K562 (cell line): ENCODE measurements around the gene SMG7. TPM values are rescaled to one million over a fixed set of nuclear protein-coding genes. Genes with fewer than 3 reads are reported as not detected.
A peak's percentile ranks its signal among the peaks of the same experiment; 100 is the strongest.

Experiments used
- ATAC-seq: fragments of 200-7000 bp; cut with Tn5 transposase; 3 replicates; pipeline ENCODE4 v1.9.1; 2020; ENCODE audit warnings: moderate library complexity
- BruUV-seq: library from RNA; stranded (reverse); fragments of 400-500 nt; replicated peaks from 2 replicates; lab custom pipeline; 2021; lab: Mats Ljungman, UMichigan
- CTCF ChIA-PET: fragments of 300-600 bp; formaldehyde crosslinking; extraction: SDS; loops from one replicate; lab custom pipeline; 2021; ENCODE audit warnings: low intra/inter-chr PET ratio; lab: Yijun Ruan, JAX
- POLR2A ChIA-PET: fragments of 300-600, 350-650 bp; sonication (Branson Sonifier 250); formaldehyde crosslinking; extraction: SDS; loops from one replicate; lab custom pipeline; 2021; ENCODE audit warnings: antibody characterized with exemption, inconsistent platforms; lab: Yijun Ruan, JAX
- DNase-seq, 4 experiments: peaks; one replicate each; pipeline versions ENCODE4 v3.0.0 to v3.0.0-alpha.2; 2011 to 2018; ENCODE audit warnings: low spot score in 3 of 4, mixed read lengths in 3 of 4; ENCODE audit errors: extremely low read depth in 1 of 4
- FAIRE-seq: peaks from 2 replicates; lab custom pipeline; 2011; peaks lifted over from hg19 to GRCh38; lab: Jason Lieb, UNC
- H2AFZ ChIP-seq: 2 replicates; pipeline ENCODE4 v1.6.0; 2011; ENCODE audit warnings: low read depth, low read length, control low read depth, inconsistent platforms
- H3K27ac ChIP-seq: fragments of 200-600 bp; 3 replicates; pipeline ENCODE4 v1.8.0; 2011; ENCODE audit warnings: low read depth, mild to moderate bottlenecking, control low read depth, inconsistent platforms, low read length, moderate library complexity, mixed read lengths; ENCODE audit errors: extremely low read depth
- H3K27me3 ChIP-seq, 2 experiments: fragments of 300-600 bp in 1 of 2; 2 replicates in 1 of 2; 3 replicates in 1 of 2; pipeline versions ENCODE4 v1.6.0 to v1.8.0; 2011; ENCODE audit warnings: inconsistent platforms in 2 of 2, low read length in 2 of 2, mild to moderate bottlenecking in 1 of 2, mixed read lengths in 1 of 2, moderate library complexity in 1 of 2; ENCODE audit not compliant: control insufficient read depth in 2 of 2, insufficient read depth in 2 of 2
- H3K36me3 ChIP-seq: fragments of 300-600 bp; 3 replicates; pipeline ENCODE4 v1.8.0; 2011; ENCODE audit warnings: mild to moderate bottlenecking, low read length, inconsistent platforms; ENCODE audit not compliant: control insufficient read depth, insufficient read depth
- H3K4me1 ChIP-seq, 2 experiments: fragments of 200-600 bp in 1 of 2; replicated peaks in 1 of 2; 2 replicates in 1 of 2; 3 replicates in 1 of 2; pipeline versions ENCODE4 v1.5.1 to v1.8.0; 2011; ENCODE audit warnings: inconsistent platforms in 2 of 2, low read length in 2 of 2, mild to moderate bottlenecking in 1 of 2, mixed read lengths in 1 of 2, moderate library complexity in 1 of 2; ENCODE audit not compliant: control insufficient read depth in 2 of 2, insufficient read depth in 2 of 2
- H3K4me2 ChIP-seq: 2 replicates; pipeline ENCODE4 v1.6.1; 2011; ENCODE audit warnings: low read length, control low read depth, inconsistent platforms, mixed read lengths; ENCODE audit not compliant: insufficient read depth
- H3K4me3 ChIP-seq: fragments of 200-600 bp; sonication (generic), shearing (Covaris generic); 2 replicates; pipeline ENCODE4 v1.5.1; 2016; ENCODE audit warnings: control low read depth, inconsistent platforms
- H3K79me2 ChIP-seq: fragments of 200-600 bp; 3 replicates; pipeline ENCODE4 v1.8.0; 2011; ENCODE audit warnings: low read length, inconsistent platforms; ENCODE audit not compliant: control insufficient read depth, insufficient read depth
- H3K9ac ChIP-seq, 2 experiments: 2 replicates each; pipeline versions ENCODE4 v1.6.0 to v1.6.1; 2011; ENCODE audit warnings: low read depth in 2 of 2, low read length in 2 of 2, control low read depth in 1 of 2, inconsistent platforms in 1 of 2, mild to moderate bottlenecking in 1 of 2, mixed read lengths in 1 of 2; ENCODE audit not compliant: insufficient read depth in 1 of 2
- H3K9me1 ChIP-seq: one replicate; pipeline ENCODE4 v1.6.0; 2011; ENCODE audit warnings: inconsistent platforms, mild to moderate bottlenecking, low read length, moderate library complexity; ENCODE audit not compliant: control insufficient read depth, insufficient read depth
- H3K9me3 ChIP-seq: replicated peaks from 2 replicates; pipeline ENCODE4 v1.5.1; 2011; ENCODE audit warnings: low read depth, low read length, inconsistent platforms; ENCODE audit not compliant: control insufficient read depth, insufficient read depth
- H4K20me1 ChIP-seq: replicated peaks from 2 replicates; pipeline ENCODE4 v1.6.1; 2011; ENCODE audit warnings: low read length, inconsistent platforms, mixed read lengths; ENCODE audit not compliant: control insufficient read depth, insufficient read depth
- CEBPB ChIP-seq: fragments of 450-650 bp; IDR thresholded peaks from 2 replicates; pipeline ENCODE4 v1.6.1; 2016; ENCODE audit warnings: missing genetic modification characterization, missing compliant biosample characterization
- CEBPG ChIP-seq, 3 experiments: fragments of 200-800 bp in 1 of 3; sonication (Bioruptor generic) in 1 of 3; sonication (generic) in 1 of 3; formaldehyde crosslinking in 1 of 3; IDR thresholded peaks in 2 of 3; conservative IDR thresholded peaks in 1 of 3; 2 replicates each; pipeline versions ENCODE4 v1.6.1 to v1.8.0; 2016 to 2022; ENCODE audit warnings: missing compliant biosample characterization in 2 of 3, missing genetic modification characterization in 2 of 3, mild to moderate bottlenecking in 1 of 3, missing genetic modification reagents in 1 of 3
- KHSRP ChIP-seq: fragments of 450-650 bp; IDR thresholded peaks from 2 replicates; pipeline ENCODE4 v1.6.1; 2017
- NONO ChIP-seq, 2 experiments: fragments of 200-400 bp in 1 of 2; fragments of 450-650 bp in 1 of 2; formaldehyde crosslinking in 1 of 2; IDR thresholded peaks; 2 replicates each; pipeline ENCODE4 v1.6.1; 2017; ENCODE audit warnings: low read depth in 2 of 2, mild to moderate bottlenecking in 2 of 2, moderate library complexity in 2 of 2, low read length in 1 of 2
- RNF2 ChIP-seq: sonication (generic); IDR thresholded peaks from 2 replicates; pipeline ENCODE4 v1.6.1; 2016
- SMAD3 ChIP-seq: fragments of 450-650 bp; formaldehyde crosslinking; conservative IDR thresholded peaks from 2 replicates; pipeline ENCODE4 v1.4.0; 2020; ENCODE audit warnings: mild to moderate bottlenecking
- WGBS: fragments of 100-300 bp; shearing (Covaris generic); methylation state at CpG from one replicate; pipeline ENCODE4 v1.1.6; 2016; ENCODE audit warnings: low coverage, mixed read lengths; ENCODE audit not compliant: insufficient coverage; ENCODE audit errors: missing lambda C conversion rate; 5-methylcytosine and 5-hydroxymethylcytosine counted together
- in situ Hi-C: fragments of 300-500 bp; cut with MboI; formaldehyde crosslinking; loops from 4 replicates; pipeline ENCODE4 v1.15.0; 2018; ENCODE audit warnings: inconsistent platforms, mixed read lengths
- intact Hi-C: fragments of 100-400 bp; cut with micrococcal nuclease; formaldehyde crosslinking; loops from 2 replicates; pipeline ENCODE4 v1.14.2; 2022
- polyA plus RNA-seq, 8 experiments: library from polyadenylated mRNA; depleted of rRNA in 4 of 8; stranded (reverse) in 5 of 8; unstranded in 3 of 8; fragments of >200 nt; fragmentation: Nextera tagmentation in 2 of 8; fragmentation: Illumina TruSeq in 1 of 8; extraction: Ambion mirVana in 2 of 8; extraction: Trizol in 1 of 8; gene quantifications; 2 replicates each; pipeline versions ENCODE4 v1.2.1 to v1.2.3, GENCODE V29; 2011 to 2014; ENCODE audit warnings: inconsistent platforms in 1 of 8, missing spikeins in 1 of 8
- total RNA-seq, 7 experiments: library from RNA; depleted of rRNA in 6 of 7; stranded (reverse); fragments of >200 nt in 6 of 7; fragmentation: Illumina TruSeq in 2 of 7; extraction: Trizol in 2 of 7; gene quantifications; 2 replicates each; pipeline versions ENCODE4 v1.2.1 to v1.2.3, GENCODE V29; 2011 to 2021; ENCODE audit warnings: low replicate concordance in 1 of 7
- TF ChIP-seq, protein P1 (sequence below): fragments of 450-650 bp; IDR thresholded peaks from 2 replicates; pipeline ENCODE4 v1.6.1; 2016; ENCODE audit warnings: missing biosample characterization, missing genetic modification characterization
- TF ChIP-seq, protein P2 (sequence below): sonication (generic); formaldehyde crosslinking; IDR thresholded peaks from 2 replicates; pipeline ENCODE4 v1.8.1; 2023; ENCODE audit warnings: missing genetic modification reagents, mild to moderate bottlenecking, borderline replicate concordance

Gene SMG7
- total and polyA plus RNA-seq, 9 of the 15 experiments (the other 6 are each of a cell fraction or from before 2014, with no cell fraction given): 12.4 to 74.6 (median 29.0) TPM

DNA sequence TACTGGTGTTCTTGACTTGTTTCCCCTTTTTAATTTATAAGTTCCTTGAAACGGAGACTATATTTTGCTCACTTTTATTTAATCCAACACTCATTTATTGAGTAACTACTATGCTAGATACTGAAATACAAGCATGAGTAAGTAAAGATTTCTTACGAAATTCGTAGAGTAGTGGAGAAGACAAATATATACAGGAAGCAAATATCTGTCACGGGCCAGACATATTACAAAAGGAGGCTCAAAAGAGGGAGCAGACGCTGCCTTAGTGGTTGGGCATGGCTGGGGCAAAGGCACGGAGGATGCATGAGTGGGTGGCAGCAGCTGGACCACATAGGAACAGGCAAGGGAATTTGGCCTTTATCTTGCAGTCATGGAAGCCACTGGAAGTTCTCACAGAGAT is 111.2 kb downstream of the SMG7 start:
- CTCF ChIA-PET: no interaction called here
- POLR2A ChIA-PET: no interaction called here
- Histone ChIP-seq H3K27me3 (peaks cover 32 to 35% of the 10 kb centered on the region in 2 experiments), H3K79me2 (no peaks in the 10 kb centered on the region), H3K36me3 (no peaks in the 10 kb centered on the region), H3K4me1 (peaks cover 3 to 9% of the 10 kb centered on the region in 2 experiments; a peak in 3 of 5 replicates), H3K9me3 (no peaks in the 10 kb centered on the region), H3K9me1 (no peaks in the 10 kb centered on the region), H4K20me1 (no peaks in the 10 kb centered on the region; the same call in 1 of the 2 replicates), H3K9ac (no peak overlapping the region), H2AFZ (no peak overlapping the region), H3K4me2 (no peak overlapping the region), H3K4me3 (no peak overlapping the region)
- intact Hi-C loops (no loop called here), in situ Hi-C loops (no loop called here)
- no peak for ATAC-seq
- DNase-seq: no peak
- under 1% methylated on average over 6 of the region's 6 CpGs for WGBS
- FAIRE-seq: no peak
- no TSS peak for BruUV-seq
- no peak for TF ChIP-seq SMAD3
- TF ChIP-seq KHSRP: no peak
- TF ChIP-seq, all 486 proteins: peak for 0
- H3K27ac ChIP-seq: no peak overlapping the region

DNA sequence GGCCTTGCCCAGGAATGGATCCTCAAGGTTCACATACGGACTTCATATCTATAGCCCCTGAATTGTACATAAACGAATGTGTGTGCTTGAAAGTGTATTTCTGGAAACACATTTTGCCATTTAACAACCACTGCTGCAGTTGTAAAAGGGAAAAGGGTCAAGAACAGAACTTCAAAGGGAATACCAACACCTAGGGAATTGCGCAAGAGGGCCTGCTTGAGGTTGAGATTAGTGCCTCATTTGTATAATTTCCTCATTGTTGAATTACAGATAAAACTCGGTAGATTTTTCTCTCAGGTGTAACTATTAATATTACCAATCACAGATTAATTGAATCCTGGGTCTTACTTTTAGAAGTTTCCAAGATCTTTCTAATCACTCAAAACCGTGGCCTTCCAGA is 111.8 kb downstream of the SMG7 start:
- peak; percentile 19 for FAIRE-seq
- no peak overlapping the region for H2AFZ ChIP-seq
- TF ChIP-seq, protein P1, sequence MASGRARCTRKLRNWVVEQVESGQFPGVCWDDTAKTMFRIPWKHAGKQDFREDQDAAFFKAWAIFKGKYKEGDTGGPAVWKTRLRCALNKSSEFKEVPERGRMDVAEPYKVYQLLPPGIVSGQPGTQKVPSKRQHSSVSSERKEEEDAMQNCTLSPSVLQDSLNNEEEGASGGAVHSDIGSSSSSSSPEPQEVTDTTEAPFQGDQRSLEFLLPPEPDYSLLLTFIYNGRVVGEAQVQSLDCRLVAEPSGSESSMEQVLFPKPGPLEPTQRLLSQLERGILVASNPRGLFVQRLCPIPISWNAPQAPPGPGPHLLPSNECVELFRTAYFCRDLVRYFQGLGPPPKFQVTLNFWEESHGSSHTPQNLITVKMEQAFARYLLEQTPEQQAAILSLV (tag): peak; percentile 30; the same call in 1 of the 2 replicates
- TF ChIP-seq CEBPG (CRISPR knock-in tag; IDR thresholded peaks at IDR 0.05): peak; percentile 79
- peak; percentile 87 to 98 for TF ChIP-seq CEBPG (tag; conservative IDR thresholded peaks at IDR 0.05 in 1 of 2, IDR thresholded peaks at IDR 0.05 in 1 of 2)
- peak; percentile 98 for TF ChIP-seq CEBPB (tag)
- no peak for TF ChIP-seq NONO (IDR thresholded peaks at IDR 0.05; ENCODE audit: low read depth in 2 of 2, low read length in 1 of 2)
- 0 out of 2 replicates have a peak, but pooled peaks have one; percentile 25 for TF ChIP-seq RNF2
- TF ChIP-seq, protein P2, sequence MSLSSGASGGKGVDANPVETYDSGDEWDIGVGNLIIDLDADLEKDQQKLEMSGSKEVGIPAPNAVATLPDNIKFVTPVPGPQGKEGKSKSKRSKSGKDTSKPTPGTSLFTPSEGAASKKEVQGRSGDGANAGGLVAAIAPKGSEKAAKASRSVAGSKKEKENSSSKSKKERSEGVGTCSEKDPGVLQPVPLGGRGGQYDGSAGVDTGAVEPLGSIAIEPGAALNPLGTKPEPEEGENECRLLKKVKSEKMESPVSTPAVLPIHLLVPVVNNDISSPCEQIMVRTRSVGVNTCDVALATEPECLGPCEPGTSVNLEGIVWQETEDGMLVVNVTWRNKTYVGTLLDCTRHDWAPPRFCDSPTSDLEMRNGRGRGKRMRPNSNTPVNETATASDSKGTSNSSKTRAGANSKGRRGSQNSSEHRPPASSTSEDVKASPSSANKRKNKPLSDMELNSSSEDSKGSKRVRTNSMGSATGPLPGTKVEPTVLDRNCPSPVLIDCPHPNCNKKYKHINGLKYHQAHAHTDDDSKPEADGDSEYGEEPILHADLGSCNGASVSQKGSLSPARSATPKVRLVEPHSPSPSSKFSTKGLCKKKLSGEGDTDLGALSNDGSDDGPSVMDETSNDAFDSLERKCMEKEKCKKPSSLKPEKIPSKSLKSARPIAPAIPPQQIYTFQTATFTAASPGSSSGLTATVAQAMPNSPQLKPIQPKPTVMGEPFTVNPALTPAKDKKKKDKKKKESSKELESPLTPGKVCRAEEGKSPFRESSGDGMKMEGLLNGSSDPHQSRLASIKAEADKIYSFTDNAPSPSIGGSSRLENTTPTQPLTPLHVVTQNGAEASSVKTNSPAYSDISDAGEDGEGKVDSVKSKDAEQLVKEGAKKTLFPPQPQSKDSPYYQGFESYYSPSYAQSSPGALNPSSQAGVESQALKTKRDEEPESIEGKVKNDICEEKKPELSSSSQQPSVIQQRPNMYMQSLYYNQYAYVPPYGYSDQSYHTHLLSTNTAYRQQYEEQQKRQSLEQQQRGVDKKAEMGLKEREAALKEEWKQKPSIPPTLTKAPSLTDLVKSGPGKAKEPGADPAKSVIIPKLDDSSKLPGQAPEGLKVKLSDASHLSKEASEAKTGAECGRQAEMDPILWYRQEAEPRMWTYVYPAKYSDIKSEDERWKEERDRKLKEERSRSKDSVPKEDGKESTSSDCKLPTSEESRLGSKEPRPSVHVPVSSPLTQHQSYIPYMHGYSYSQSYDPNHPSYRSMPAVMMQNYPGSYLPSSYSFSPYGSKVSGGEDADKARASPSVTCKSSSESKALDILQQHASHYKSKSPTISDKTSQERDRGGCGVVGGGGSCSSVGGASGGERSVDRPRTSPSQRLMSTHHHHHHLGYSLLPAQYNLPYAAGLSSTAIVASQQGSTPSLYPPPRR (CRISPR knock-in tag): no peak
- H3K4me3 ChIP-seq: no peak overlapping the region
- H3K9me1 ChIP-seq: no peaks in the 10 kb centered on the region
- CTCF ChIA-PET: no interaction called here
- no peaks in the 10 kb centered on the region for H3K79me2 ChIP-seq
- no peak overlapping the region for H3K9ac ChIP-seq
- POLR2A ChIA-PET: interaction anchor here (0.8 kb wide), 1 partner anchor 15 kb away, joined by 3 read pairs; no protein-coding TSS in a partner anchor
- intact Hi-C loops (no loop called here), in situ Hi-C loops (no loop called here)
- DNase-seq: no peak
- ATAC-seq: no peak
- 8% methylated on average over 5 of the region's 5 CpGs for WGBS
- H3K4me1 ChIP-seq: peaks cover 3 to 9% of the 10 kb centered on the region in 2 experiments; a peak in 3 of 5 replicates
- no peaks in the 10 kb centered on the region; the same call in 1 of the 2 replicates for H4K20me1 ChIP-seq
- no peak overlapping the region for H3K4me2 ChIP-seq
- no peaks in the 10 kb centered on the region for H3K9me3 ChIP-seq
- peaks cover 25 to 33% of the 10 kb centered on the region in 2 experiments for H3K27me3 ChIP-seq
- no peak overlapping the region for H3K27ac ChIP-seq
- H3K36me3 ChIP-seq: no peaks in the 10 kb centered on the region
- no TSS peak for BruUV-seq
